HG03135 (cell line): ENCODE data around the gene CCDC171.
"Not testable (repeated sequence)": the region's sequence is repeated elsewhere in the genome, so short reads cannot be mapped to it uniquely, and the experiment has no call there.

Experiments
- ATAC-seq: cut with Tn5 transposase; IDR thresholded peaks from one replicate; pipeline ENCODE4 v1.9.1; 2021; ENCODE audit warnings: mild to moderate bottlenecking, moderate library complexity; ENCODE audit not compliant: unreplicated experiment

The CCDC171 gene

GRCh38 chr9:15746905-15747304 lies 194.1 kb downstream of the CCDC171 start:
- no peak for ATAC-seq

- ATAC-seq, result no peak
Observed at GRCh38 chr9:15755660-15756059, 202.8 kb downstream of the CCDC171 start.

- no peak for ATAC-seq
Observed at GRCh38 chr9:15761551-15761950, 208.7 kb downstream of the CCDC171 start.

DNA sequence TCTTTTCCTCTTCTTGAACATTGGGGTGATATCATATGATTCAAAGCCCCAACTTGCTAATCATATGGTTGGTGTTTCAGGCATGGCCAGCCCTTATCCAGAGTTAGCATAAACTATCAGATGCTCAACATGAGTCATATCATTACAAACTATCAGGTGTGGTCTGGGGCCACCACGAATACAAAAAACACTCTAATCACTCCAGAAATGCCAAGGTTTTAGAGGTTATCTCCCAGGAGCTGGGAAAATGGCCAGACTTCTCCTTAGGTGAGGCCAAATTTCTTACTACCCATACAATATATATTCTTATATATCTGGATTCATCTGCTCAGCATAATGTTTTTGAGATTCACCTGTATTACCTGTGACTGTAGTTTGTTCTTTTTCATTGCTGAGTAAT lies 210.5 kb downstream of the CCDC171 start:
- no peak for ATAC-seq

DNA sequence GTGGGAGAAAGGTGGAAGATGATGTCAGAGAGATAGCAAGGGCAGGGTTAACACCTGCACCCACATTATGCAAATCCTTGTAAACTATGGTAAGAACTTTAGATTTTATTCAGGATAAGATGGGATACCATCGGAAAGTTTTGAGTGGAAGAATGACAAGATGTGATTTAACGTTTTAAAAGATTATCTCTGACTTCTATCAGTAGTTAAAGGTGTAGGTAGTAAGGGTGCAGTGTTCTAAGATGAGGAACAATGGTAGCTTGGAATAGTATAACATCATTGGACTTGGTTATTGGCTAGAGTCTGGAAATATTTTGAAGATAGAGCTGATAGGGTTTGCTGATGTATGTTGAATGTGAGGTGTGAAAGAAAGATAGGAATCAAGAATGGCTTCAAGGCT lies 211.3 kb downstream of the CCDC171 start:
- ATAC-seq, result no peak

DNA sequence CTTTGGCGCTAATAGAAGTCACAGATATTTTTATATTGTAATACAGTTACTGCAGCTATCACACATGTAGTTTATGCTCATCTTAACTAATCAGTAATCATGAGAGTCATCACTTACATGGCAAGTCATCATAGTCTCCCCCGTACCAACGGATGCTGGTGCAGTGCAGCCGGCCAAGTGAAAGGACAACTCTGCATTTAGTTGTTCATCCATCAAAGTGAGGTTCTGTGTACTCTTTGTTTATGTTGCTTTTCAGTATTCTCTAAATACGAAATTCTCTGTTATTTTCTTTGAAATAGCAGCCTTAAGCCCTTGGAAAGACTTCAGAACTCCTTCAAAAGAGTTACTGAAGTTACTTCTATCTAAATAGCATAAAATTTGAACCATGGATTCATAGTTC lies 216.7 kb downstream of the CCDC171 start:
- no peak for ATAC-seq

GRCh38 chr9:15778861-15779260 lies 226.0 kb downstream of the CCDC171 start:
- no peak for ATAC-seq

- no peak for ATAC-seq
Observed at GRCh38 chr9:15782106-15782505, 229.3 kb downstream of the CCDC171 start.

DNA sequence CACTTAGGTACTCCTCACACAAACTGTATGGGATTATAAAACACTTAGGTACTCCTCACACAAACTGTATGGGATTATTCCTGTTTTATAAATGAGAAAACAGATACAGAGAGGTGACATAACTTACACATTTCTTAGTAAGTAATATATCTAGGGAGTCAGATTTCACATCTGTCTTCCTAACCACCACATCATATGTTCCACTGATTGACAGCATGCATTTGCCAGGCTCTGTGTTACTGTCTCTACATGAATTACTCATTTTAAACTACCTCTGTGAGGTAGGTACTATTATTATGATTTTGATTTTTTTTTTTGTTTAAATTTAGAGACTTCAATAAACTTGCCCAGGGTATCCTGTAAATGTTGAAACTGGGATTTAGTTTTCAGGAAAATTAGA lies 232.7 kb downstream of the CCDC171 start:
- no peak for ATAC-seq

- ATAC-seq, result no peak
Observed at GRCh38 chr9:15786616-15787015, 233.8 kb downstream of the CCDC171 start.

DNA sequence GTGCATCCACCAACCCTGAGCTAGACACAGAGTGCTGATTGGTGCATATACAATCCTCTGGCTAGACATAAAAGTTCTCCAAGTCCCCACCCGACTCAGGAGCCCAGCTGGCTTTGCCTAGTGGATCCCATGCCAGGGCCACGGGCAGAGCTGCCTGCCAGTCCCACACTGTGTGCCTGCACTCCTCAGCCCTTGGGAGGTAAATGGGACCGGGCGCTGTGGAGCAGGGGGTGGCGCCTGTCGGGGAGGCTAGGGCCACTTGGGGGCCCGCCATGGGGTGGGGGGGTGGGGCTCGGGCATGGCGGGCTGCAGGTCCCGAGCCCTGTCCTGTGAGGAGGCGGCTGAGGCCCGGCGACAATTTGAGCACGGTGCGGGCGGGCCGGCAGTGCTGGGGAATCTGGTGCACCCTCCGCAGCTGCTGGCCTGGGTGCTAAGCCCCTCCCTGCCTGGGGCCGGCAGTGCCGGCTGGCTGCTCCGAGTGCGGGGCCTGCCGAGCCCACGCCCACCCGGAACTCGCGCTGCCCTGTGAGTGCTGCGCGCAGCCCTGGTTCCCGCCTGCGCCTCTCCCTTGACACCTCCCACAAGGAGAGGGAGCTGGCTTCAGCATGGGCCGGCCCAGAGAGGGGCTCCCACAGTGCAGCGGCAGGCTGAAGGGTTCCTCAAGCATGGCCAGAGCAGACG lies 257.5 kb downstream of the CCDC171 start:
- ATAC-seq, result not testable (repeated sequence)

- ATAC-seq, result no peak
Observed at GRCh38 chr9:15813076-15813475, 260.2 kb downstream of the CCDC171 start.

- ATAC-seq, result no peak
Observed at GRCh38 chr9:15824310-15824709, 271.5 kb downstream of the CCDC171 start.

DNA sequence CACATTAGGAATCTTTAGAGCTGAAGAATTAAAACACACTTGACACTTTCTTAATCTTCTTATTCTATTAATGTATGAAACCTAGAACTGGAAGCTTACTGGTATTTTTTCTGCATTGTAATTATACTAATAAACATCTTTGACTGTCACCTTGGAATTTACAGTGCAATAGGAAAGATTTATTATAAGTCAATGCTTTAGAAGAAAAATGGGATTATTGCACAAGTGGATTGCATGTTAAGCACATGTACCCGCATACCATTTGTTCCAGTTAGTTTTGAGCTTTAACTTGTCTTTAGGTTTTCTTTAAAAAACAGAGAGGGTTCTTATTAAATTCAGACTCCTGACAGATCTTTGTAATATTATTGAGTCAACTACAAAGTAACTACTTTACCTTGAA lies 278.5 kb downstream of the CCDC171 start:
- no peak for ATAC-seq

GRCh38 chr9:15834541-15834940 lies 281.7 kb downstream of the CCDC171 start:
- ATAC-seq, result no peak

GRCh38 chr9:15837079-15837679 lies 284.3 kb downstream of the CCDC171 start:
- ATAC-seq, result no peak

DNA sequence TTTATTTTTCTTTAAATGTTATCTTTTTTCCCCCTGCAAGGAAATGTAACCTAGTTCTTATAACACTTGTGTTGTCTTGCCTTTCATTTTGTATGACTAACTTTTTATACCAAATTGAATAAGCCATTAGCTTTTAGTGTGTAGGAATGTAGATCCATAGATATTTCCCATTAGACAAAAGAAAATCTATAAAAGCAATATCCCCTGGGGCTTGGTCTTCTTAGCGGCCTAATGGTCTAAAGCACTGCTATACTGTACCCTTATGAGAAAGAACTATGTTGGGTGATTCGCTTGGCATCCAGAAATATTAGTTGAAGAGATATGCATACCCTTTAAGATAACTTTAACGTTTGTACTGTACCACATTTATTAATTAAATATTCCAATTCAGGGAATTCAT lies 289.2 kb downstream of the CCDC171 start:
- ATAC-seq, result no peak

DNA sequence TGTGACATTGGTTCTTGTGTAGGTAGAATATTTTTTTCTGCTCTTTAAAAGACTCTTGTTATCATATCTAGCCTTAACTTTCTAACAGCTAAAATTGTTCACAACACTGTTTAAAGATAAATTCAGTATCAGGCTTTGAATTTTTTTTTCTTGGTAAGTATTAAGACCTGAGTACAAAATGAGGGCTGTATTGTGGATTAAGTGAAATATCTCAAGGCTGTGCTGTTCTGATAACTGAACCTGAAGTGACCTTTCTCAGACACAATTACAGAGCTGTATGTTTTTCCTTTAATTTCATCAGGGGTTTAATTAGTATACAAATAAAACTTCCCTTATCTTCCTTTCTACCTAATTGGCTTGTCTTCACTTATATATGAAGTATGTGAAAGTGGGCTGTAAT lies 290.5 kb downstream of the CCDC171 start:
- no peak for ATAC-seq

- ATAC-seq, result no peak
Observed at GRCh38 chr9:15843931-15844330, 291.1 kb downstream of the CCDC171 start.

DNA sequence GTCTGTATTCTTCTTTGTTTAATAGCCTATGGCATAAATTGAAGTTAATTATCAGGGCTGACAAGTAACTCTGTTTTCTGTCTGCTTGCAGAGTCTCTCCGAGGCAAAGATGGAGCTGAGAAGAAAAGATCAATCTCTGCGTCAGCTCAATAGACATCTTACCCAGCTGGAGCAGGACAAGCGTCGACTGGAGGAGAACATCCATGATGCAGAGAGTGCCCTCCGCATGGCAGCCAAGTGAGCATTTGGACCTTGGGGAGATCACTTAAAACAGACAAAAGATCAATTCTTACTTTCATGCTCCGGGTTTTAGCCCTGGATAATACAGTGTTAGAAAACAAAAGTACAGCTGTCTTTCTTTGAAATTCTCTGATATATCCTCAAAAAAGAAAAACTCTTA lies 293.8 kb downstream of the CCDC171 start:
- no peak for ATAC-seq

DNA sequence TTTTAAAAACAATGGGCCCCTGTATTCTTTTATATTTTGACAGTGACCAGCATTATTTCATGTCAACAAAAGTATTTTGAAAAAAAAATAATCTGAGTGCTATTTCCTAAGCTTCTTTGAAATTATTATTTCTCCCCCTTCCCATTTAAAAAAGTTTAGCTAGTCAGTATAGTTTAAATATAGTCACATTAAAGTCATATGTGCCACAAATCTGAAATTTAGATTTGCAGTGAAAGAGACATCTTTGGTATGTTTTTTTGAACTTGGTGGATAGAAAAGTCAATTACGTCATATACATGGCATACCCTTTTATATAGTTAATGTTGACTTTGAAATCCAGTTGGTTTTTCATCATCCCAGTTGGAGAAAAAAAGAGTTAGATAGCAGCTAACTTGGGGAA lies 297.0 kb downstream of the CCDC171 start:
- no peak for ATAC-seq

GRCh38 chr9:15851766-15852165 lies 298.9 kb downstream of the CCDC171 start:
- ATAC-seq, result no peak

DNA sequence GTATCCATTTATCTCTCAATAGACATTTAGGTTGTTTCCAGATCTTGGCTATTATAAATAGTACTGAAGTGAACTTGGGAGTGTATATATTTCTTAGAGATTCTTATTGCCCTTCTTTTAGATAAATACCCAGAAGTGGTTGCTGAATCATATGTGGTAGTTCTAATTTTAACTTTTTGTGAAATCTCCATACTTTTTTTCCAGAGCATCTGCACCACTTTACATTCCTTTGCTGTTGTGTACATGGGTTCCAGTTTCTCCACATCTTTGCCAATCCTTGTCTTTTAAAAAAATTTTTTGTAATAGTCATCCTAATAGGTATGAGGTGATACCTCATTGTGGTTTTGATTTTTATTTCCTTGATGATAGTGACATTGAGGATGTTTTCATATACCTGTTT lies 303.7 kb downstream of the CCDC171 start:
- ATAC-seq, result no peak
